GM23338 (cell line): ENCODE data around the gene HS3ST6.

ENCODE experiments used
- CTCF ChIP-seq, 2 experiments: fragments of 200-600 bp in 1 of 2; sonication (generic) in 1 of 2; conservative IDR thresholded peaks; 2 replicates each; pipeline versions ENCODE4 v1.5.1 to v1.6.1; 2016 to 2017; ENCODE audit warnings: antibody characterized with exemption in 2 of 2, low read depth in 2 of 2, mild to moderate bottlenecking in 2 of 2, moderate library complexity in 1 of 2
- EZH2phosphoT487 ChIP-seq: fragments of 200-600 bp; sonication (generic); IDR thresholded peaks from one replicate; pipeline ENCODE4 v1.8.1; 2018; ENCODE audit warnings: antibody characterized with exemption; ENCODE audit not compliant: unreplicated experiment
- POLR2AphosphoS5 ChIP-seq: IDR thresholded peaks from 2 replicates; pipeline ENCODE4 v1.6.1; 2016; ENCODE audit warnings: antibody characterized with exemption, low read depth
- TF ChIP-seq, protein P1 (sequence below): IDR thresholded peaks from one replicate; pipeline ENCODE4 v1.6.1; 2018; ENCODE audit warnings: antibody characterized with exemption; ENCODE audit not compliant: unreplicated experiment

- TF ChIP-seq CTCF (conservative IDR thresholded peaks at IDR 0.05; ENCODE audit: low read depth in 2 of 2) (no peak), EZH2phosphoT487 (no peak), POLR2AphosphoS5 (no peak)
- TF ChIP-seq, protein P1, sequence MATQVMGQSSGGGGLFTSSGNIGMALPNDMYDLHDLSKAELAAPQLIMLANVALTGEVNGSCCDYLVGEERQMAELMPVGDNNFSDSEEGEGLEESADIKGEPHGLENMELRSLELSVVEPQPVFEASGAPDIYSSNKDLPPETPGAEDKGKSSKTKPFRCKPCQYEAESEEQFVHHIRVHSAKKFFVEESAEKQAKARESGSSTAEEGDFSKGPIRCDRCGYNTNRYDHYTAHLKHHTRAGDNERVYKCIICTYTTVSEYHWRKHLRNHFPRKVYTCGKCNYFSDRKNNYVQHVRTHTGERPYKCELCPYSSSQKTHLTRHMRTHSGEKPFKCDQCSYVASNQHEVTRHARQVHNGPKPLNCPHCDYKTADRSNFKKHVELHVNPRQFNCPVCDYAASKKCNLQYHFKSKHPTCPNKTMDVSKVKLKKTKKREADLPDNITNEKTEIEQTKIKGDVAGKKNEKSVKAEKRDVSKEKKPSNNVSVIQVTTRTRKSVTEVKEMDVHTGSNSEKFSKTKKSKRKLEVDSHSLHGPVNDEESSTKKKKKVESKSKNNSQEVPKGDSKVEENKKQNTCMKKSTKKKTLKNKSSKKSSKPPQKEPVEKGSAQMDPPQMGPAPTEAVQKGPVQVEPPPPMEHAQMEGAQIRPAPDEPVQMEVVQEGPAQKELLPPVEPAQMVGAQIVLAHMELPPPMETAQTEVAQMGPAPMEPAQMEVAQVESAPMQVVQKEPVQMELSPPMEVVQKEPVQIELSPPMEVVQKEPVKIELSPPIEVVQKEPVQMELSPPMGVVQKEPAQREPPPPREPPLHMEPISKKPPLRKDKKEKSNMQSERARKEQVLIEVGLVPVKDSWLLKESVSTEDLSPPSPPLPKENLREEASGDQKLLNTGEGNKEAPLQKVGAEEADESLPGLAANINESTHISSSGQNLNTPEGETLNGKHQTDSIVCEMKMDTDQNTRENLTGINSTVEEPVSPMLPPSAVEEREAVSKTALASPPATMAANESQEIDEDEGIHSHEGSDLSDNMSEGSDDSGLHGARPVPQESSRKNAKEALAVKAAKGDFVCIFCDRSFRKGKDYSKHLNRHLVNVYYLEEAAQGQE = no peak
Measured at GRCh38 chr16:1917056-1917664, 1.1 kb downstream of the HS3ST6 start.
